ENCODE data around the gene WNT7A.

WNT7A gene

DNA sequence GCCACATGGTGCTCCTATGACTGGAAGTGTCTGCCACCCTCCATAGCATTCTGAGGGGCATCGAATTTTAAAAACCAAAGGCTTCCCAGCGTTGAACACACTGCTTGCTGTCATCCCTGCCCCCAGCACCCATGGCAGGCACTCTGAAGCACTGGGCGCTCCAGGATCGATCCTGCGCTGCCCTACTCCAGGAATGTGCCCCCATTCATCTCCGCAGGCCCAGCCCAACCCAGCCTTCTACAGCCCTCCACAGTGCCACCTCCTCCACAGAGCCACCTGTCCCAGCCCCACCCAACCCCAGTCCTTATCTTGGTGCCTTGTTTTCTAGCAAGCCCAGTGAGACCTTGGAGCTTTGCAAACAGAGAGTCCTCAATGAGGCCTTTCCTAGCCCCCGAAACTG is 52.2 kb downstream of the WNT7A start:
- H3K27me3 ChIP-seq (ENCODE audit: control insufficient read depth, insufficient read depth, low read length): no peaks in the 10 kb centered on the region
- no peaks in the 10 kb centered on the region for H3K36me3 ChIP-seq (ENCODE audit: control insufficient read depth, insufficient read depth, low read length)
- no peak overlapping the region for H3K9ac ChIP-seq (ENCODE audit: low read depth, low read length)
- no peaks in the 10 kb centered on the region for H3K4me1 ChIP-seq (ENCODE audit: control insufficient read depth, insufficient read depth, low read length)
- H3K4me3 ChIP-seq (ENCODE audit: low read depth, low read length): no peak overlapping the region
- no peaks in the 10 kb centered on the region for H3K9me3 ChIP-seq (ENCODE audit: control insufficient read depth, insufficient read depth, low read length)

- H3K36me3 ChIP-seq (ENCODE audit: control insufficient read depth, insufficient read depth, low read length): no peaks in the 10 kb centered on the region
- no peak overlapping the region for H3K9ac ChIP-seq (ENCODE audit: low read depth, low read length)
- H3K9me3 ChIP-seq (ENCODE audit: control insufficient read depth, insufficient read depth, low read length): no peaks in the 10 kb centered on the region
- H3K27me3 ChIP-seq (ENCODE audit: control insufficient read depth, insufficient read depth, low read length): no peaks in the 10 kb centered on the region
- no peaks in the 10 kb centered on the region for H3K4me1 ChIP-seq (ENCODE audit: control insufficient read depth, insufficient read depth, low read length)
- H3K4me3 ChIP-seq (ENCODE audit: low read depth, low read length): no peak overlapping the region
Observed at GRCh38 chr3:13827256-13827655, 52.6 kb downstream of the WNT7A start.

DNA sequence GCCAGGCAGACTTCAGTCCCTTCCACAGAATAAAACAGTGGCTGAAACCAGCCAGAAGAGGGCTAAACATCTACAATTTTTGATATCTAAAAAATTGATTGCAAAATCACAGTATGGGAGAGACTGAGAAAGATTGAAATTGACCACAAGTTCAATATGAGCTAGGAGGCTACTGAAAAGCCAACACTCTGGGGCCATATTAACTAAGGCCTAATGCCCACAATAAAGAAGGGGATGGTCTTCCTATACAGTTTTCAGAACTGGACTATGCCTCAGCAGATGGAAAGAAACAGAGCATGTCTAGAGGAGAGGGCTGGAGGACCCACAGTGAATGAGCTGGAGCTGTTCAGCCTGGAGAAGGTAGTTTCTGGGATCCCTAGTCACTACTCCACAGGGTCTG is 53.2 kb downstream of the WNT7A start:
- Histone ChIP-seq H3K4me1 (ENCODE audit: control insufficient read depth, insufficient read depth, low read length) (no peaks in the 10 kb centered on the region), H3K27me3 (ENCODE audit: control insufficient read depth, insufficient read depth, low read length) (no peaks in the 10 kb centered on the region), H3K36me3 (ENCODE audit: control insufficient read depth, insufficient read depth, low read length) (no peaks in the 10 kb centered on the region), H3K9ac (ENCODE audit: low read depth, low read length) (no peak overlapping the region), H3K4me3 (ENCODE audit: low read depth, low read length) (no peak overlapping the region), H3K9me3 (ENCODE audit: control insufficient read depth, insufficient read depth, low read length) (no peaks in the 10 kb centered on the region)

- H3K9ac ChIP-seq (ENCODE audit: low read depth, low read length): no peak overlapping the region
- no peak overlapping the region for H3K4me3 ChIP-seq (ENCODE audit: low read depth, low read length)
- no peaks in the 10 kb centered on the region for H3K36me3 ChIP-seq (ENCODE audit: control insufficient read depth, insufficient read depth, low read length)
- H3K4me1 ChIP-seq (ENCODE audit: control insufficient read depth, insufficient read depth, low read length): no peaks in the 10 kb centered on the region
- H3K9me3 ChIP-seq (ENCODE audit: control insufficient read depth, insufficient read depth, low read length): no peaks in the 10 kb centered on the region
- H3K27me3 ChIP-seq (ENCODE audit: control insufficient read depth, insufficient read depth, low read length): no peaks in the 10 kb centered on the region
Observed at GRCh38 chr3:13825821-13826220, 54.0 kb downstream of the WNT7A start.

DNA sequence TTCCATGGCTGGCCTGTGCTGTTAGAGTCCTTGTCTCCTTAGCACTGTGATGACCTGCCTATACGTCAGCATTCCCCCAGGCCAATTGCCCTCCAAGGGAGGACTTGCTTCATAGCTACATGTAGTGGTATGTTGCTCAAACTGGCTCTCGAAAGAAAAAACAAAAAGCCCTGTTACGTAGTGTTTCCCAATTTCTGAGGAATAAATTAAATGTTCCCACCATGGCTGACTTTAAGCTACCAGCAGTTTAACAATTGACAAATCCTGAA is 54.6 kb downstream of the WNT7A start:
- H3K9ac ChIP-seq (ENCODE audit: low read depth, low read length): no peak overlapping the region
- H3K9me3 ChIP-seq (ENCODE audit: control insufficient read depth, insufficient read depth, low read length): no peaks in the 10 kb centered on the region
- H3K4me3 ChIP-seq (ENCODE audit: low read depth, low read length): no peak overlapping the region
- H3K27me3 ChIP-seq (ENCODE audit: control insufficient read depth, insufficient read depth, low read length): no peaks in the 10 kb centered on the region
- H3K36me3 ChIP-seq (ENCODE audit: control insufficient read depth, insufficient read depth, low read length): no peaks in the 10 kb centered on the region
- no peaks in the 10 kb centered on the region for H3K4me1 ChIP-seq (ENCODE audit: control insufficient read depth, insufficient read depth, low read length)

- Histone ChIP-seq H3K9ac (ENCODE audit: low read depth, low read length) (no peak overlapping the region), H3K4me3 (ENCODE audit: low read depth, low read length) (no peak overlapping the region), H3K9me3 (ENCODE audit: control insufficient read depth, insufficient read depth, low read length) (no peaks in the 10 kb centered on the region), H3K4me1 (ENCODE audit: control insufficient read depth, insufficient read depth, low read length) (no peaks in the 10 kb centered on the region), H3K27me3 (ENCODE audit: control insufficient read depth, insufficient read depth, low read length) (no peaks in the 10 kb centered on the region), H3K36me3 (ENCODE audit: control insufficient read depth, insufficient read depth, low read length) (no peaks in the 10 kb centered on the region)
Observed at GRCh38 chr3:13824521-13825310, 55.2 kb downstream of the WNT7A start.

GRCh38 chr3:13823692-13824091 is 56.2 kb downstream of the WNT7A start:
- no peak overlapping the region for H3K4me3 ChIP-seq (ENCODE audit: low read depth, low read length)
- no peaks in the 10 kb centered on the region for H3K27me3 ChIP-seq (ENCODE audit: control insufficient read depth, insufficient read depth, low read length)
- no peaks in the 10 kb centered on the region for H3K4me1 ChIP-seq (ENCODE audit: control insufficient read depth, insufficient read depth, low read length)
- H3K36me3 ChIP-seq (ENCODE audit: control insufficient read depth, insufficient read depth, low read length): no peaks in the 10 kb centered on the region
- no peaks in the 10 kb centered on the region for H3K9me3 ChIP-seq (ENCODE audit: control insufficient read depth, insufficient read depth, low read length)
- H3K9ac ChIP-seq (ENCODE audit: low read depth, low read length): no peak overlapping the region

GRCh38 chr3:13822871-13823585 is 56.8 kb downstream of the WNT7A start:
- H3K9ac ChIP-seq (ENCODE audit: low read depth, low read length): no peak overlapping the region
- no peaks in the 10 kb centered on the region for H3K9me3 ChIP-seq (ENCODE audit: control insufficient read depth, insufficient read depth, low read length)
- no peaks in the 10 kb centered on the region for H3K4me1 ChIP-seq (ENCODE audit: control insufficient read depth, insufficient read depth, low read length)
- no peaks in the 10 kb centered on the region for H3K36me3 ChIP-seq (ENCODE audit: control insufficient read depth, insufficient read depth, low read length)
- no peak overlapping the region for H3K4me3 ChIP-seq (ENCODE audit: low read depth, low read length)
- H3K27me3 ChIP-seq (ENCODE audit: control insufficient read depth, insufficient read depth, low read length): no peaks in the 10 kb centered on the region

DNA sequence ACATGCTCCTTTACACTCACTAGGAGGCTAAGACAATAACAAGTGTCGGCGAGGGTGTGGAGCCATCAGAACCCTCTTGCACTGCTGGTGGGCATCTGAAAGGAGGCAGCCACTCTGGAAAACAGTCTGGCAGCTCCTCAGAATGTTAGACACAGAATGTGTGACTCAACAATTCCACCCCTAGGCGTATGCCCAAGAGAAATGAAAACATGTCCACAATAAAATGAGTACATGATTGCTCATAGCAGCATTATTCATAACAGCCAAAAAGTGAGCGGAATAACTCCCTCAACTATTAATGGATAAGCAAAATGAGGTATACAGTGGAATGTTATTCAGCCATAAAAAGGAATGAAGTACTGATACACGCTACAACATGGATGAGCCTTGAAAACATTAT is 57.8 kb downstream of the WNT7A start:
- H3K36me3 ChIP-seq (ENCODE audit: control insufficient read depth, insufficient read depth, low read length): no peaks in the 10 kb centered on the region
- no peaks in the 10 kb centered on the region for H3K9me3 ChIP-seq (ENCODE audit: control insufficient read depth, insufficient read depth, low read length)
- H3K27me3 ChIP-seq (ENCODE audit: control insufficient read depth, insufficient read depth, low read length): no peaks in the 10 kb centered on the region
- H3K9ac ChIP-seq (ENCODE audit: low read depth, low read length): no peak overlapping the region
- no peak overlapping the region for H3K4me3 ChIP-seq (ENCODE audit: low read depth, low read length)
- no peaks in the 10 kb centered on the region for H3K4me1 ChIP-seq (ENCODE audit: control insufficient read depth, insufficient read depth, low read length)

- H3K9me3 ChIP-seq (ENCODE audit: control insufficient read depth, insufficient read depth, low read length): no peaks in the 10 kb centered on the region
- no peaks in the 10 kb centered on the region for H3K27me3 ChIP-seq (ENCODE audit: control insufficient read depth, insufficient read depth, low read length)
- H3K4me3 ChIP-seq (ENCODE audit: low read depth, low read length): no peak overlapping the region
- H3K9ac ChIP-seq (ENCODE audit: low read depth, low read length): no peak overlapping the region
- no peaks in the 10 kb centered on the region for H3K36me3 ChIP-seq (ENCODE audit: control insufficient read depth, insufficient read depth, low read length)
- H3K4me1 ChIP-seq (ENCODE audit: control insufficient read depth, insufficient read depth, low read length): no peaks in the 10 kb centered on the region
Observed at GRCh38 chr3:13821126-13821525, 58.7 kb downstream of the WNT7A start.

DNA sequence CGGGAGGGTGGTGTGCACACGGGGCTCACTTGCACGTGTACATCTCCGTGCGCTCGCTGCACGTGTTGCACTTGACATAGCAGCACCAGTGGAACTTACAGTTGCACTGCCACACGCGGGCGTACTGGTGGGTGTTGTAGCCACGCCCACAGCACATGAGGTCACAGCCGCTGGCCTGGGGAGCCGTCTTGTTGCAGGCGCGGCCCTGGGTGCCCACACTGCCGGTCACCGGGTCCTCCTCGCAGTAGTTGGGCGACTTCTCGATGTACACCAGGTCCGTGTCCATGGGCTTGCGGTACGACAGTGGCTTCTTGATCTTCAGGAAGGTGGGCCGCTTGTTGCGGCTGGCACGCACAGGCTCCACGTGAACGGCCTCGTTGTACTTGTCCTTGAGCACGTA is 61.0 kb downstream of the WNT7A start:
- Histone ChIP-seq H3K4me1 (ENCODE audit: control insufficient read depth, insufficient read depth, low read length) (no peaks in the 10 kb centered on the region), H3K4me3 (ENCODE audit: low read depth, low read length) (no peak overlapping the region), H3K36me3 (ENCODE audit: control insufficient read depth, insufficient read depth, low read length) (no peaks in the 10 kb centered on the region), H3K27me3 (ENCODE audit: control insufficient read depth, insufficient read depth, low read length) (no peaks in the 10 kb centered on the region), H3K9me3 (ENCODE audit: control insufficient read depth, insufficient read depth, low read length) (peaks cover 15% of the 10 kb centered on the region), H3K9ac (ENCODE audit: low read depth, low read length) (no peak overlapping the region)

DNA sequence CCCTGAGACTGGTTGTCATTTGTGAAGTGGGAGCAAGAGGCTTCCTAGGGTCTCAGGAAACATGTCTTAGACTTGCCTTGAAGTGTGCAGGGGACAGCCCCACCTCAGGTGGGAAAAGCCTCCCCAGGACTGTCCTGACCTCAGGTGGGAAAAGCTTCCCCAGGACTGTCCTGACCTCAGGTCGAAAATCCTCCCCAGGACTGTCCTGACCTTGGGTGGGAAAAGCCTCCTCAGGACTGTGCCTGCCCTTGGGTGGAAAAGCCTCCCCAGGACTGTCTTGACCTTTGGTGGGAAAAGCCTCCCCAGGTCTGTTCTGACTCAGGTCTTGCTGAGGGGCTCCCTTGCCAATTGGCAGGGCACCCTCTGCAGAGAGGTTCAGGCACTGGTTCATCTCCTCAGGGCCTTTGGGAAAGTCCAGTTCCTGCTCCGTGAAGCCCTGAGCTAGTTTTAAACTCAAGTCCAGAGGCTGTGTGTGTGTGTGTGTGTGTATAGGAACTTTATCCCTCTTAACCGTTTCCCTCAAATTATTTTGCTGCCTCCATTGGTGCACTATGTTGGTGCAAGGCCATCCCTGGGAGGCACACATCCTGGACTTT is 64.7 kb downstream of the WNT7A start:
- no peaks in the 10 kb centered on the region for H3K4me1 ChIP-seq (ENCODE audit: control insufficient read depth, insufficient read depth, low read length)
- no peaks in the 10 kb centered on the region for H3K27me3 ChIP-seq (ENCODE audit: control insufficient read depth, insufficient read depth, low read length)

More for the DNA sequence above, 64.7 kb downstream of the WNT7A start:
- Histone ChIP-seq H3K36me3 (ENCODE audit: control insufficient read depth, insufficient read depth, low read length) (no peaks in the 10 kb centered on the region), H3K9me3 (ENCODE audit: control insufficient read depth, insufficient read depth, low read length) (peaks cover 22% of the 10 kb centered on the region), H3K9ac (ENCODE audit: low read depth, low read length) (no peak overlapping the region), H3K4me3 (ENCODE audit: low read depth, low read length) (no peak overlapping the region)

Measured in iPS-15b (cell line).